Measurements from ENCODE around the gene LHCGR. TPM values are rescaled to one million over a fixed set of nuclear protein-coding genes. Genes with fewer than 3 reads are reported as not detected.

LHCGR gene
- polyA plus RNA-seq, 1 of the 3 experiments (the other 2 are of a cell fraction), result not detected

DNA sequence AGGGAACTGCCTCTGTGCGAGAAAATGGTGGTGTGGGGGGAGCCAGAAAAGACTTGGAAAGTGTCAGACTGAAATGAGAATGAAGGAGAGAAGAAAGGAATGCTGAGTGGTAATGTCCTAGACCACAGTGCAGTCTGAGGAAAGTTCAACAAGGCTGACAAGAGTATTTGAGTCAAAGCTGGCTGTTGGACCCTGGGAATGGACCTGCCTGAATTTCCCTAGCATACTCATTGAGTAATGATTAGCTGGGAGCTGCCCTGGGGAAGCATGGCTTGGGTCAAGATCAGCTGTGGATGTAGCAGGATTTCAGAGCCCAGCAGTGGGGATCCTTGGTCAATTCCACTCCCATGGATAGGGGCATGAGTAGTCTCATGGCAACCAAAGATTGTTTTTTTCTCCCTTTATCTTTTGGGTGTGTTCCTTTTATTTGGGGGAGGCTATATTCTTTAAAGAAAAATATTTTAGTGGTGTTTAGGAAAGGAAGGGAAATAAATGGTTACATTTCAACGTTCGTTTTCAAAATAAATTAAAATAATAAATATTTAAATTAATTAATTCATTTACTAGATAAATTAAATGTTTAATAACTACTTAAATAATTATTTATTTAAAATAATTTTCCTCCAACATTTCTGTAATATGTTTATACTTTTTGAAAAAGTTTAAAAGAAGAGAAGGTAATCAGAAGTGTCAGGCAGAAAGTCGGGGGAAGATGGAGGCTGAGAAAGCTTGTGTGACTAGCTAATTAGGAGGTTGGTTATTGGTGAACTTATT is 15.9 kb upstream of the LHCGR start:
- no peak for TF ChIP-seq CHD2 (IDR thresholded peaks at IDR 0.05; ENCODE audit: low read length, partially characterized antibody)
- no peak for TF ChIP-seq GABPA (IDR thresholded peaks at IDR 0.05; ENCODE audit: low read depth)
- TF ChIP-seq, protein P1, sequence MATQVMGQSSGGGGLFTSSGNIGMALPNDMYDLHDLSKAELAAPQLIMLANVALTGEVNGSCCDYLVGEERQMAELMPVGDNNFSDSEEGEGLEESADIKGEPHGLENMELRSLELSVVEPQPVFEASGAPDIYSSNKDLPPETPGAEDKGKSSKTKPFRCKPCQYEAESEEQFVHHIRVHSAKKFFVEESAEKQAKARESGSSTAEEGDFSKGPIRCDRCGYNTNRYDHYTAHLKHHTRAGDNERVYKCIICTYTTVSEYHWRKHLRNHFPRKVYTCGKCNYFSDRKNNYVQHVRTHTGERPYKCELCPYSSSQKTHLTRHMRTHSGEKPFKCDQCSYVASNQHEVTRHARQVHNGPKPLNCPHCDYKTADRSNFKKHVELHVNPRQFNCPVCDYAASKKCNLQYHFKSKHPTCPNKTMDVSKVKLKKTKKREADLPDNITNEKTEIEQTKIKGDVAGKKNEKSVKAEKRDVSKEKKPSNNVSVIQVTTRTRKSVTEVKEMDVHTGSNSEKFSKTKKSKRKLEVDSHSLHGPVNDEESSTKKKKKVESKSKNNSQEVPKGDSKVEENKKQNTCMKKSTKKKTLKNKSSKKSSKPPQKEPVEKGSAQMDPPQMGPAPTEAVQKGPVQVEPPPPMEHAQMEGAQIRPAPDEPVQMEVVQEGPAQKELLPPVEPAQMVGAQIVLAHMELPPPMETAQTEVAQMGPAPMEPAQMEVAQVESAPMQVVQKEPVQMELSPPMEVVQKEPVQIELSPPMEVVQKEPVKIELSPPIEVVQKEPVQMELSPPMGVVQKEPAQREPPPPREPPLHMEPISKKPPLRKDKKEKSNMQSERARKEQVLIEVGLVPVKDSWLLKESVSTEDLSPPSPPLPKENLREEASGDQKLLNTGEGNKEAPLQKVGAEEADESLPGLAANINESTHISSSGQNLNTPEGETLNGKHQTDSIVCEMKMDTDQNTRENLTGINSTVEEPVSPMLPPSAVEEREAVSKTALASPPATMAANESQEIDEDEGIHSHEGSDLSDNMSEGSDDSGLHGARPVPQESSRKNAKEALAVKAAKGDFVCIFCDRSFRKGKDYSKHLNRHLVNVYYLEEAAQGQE (IDR thresholded peaks at IDR 0.05; ENCODE audit: low read depth, low read length), result no peak
- no peak for TF ChIP-seq FOSL2 (IDR thresholded peaks at IDR 0.05; ENCODE audit: borderline replicate concordance, low read depth)
- no peak for TF ChIP-seq NFIC (IDR thresholded peaks at IDR 0.05; ENCODE audit: borderline replicate concordance)
- TF ChIP-seq, protein P2, sequence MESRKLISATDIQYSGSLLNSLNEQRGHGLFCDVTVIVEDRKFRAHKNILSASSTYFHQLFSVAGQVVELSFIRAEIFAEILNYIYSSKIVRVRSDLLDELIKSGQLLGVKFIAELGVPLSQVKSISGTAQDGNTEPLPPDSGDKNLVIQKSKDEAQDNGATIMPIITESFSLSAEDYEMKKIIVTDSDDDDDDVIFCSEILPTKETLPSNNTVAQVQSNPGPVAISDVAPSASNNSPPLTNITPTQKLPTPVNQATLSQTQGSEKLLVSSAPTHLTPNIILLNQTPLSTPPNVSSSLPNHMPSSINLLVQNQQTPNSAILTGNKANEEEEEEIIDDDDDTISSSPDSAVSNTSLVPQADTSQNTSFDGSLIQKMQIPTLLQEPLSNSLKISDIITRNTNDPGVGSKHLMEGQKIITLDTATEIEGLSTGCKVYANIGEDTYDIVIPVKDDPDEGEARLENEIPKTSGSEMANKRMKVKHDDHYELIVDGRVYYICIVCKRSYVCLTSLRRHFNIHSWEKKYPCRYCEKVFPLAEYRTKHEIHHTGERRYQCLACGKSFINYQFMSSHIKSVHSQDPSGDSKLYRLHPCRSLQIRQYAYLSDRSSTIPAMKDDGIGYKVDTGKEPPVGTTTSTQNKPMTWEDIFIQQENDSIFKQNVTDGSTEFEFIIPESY (IDR thresholded peaks at IDR 0.05; ENCODE audit: borderline replicate concordance, low read depth), result no peak
- no peak for TF ChIP-seq GATA2 (CRISPR knock-in tag; IDR thresholded peaks at IDR 0.05)
- TF ChIP-seq NRF1 (IDR thresholded peaks at IDR 0.05; ENCODE audit: low read depth, low read length), result no peak
- no peak for TF ChIP-seq RXRA (IDR thresholded peaks at IDR 0.05; ENCODE audit: borderline replicate concordance, low read depth)
- no peak for TF ChIP-seq JUND (IDR thresholded peaks at IDR 0.05)
- TF ChIP-seq YY1 (IDR thresholded peaks at IDR 0.05; ENCODE audit: low read depth), result no peak
- TF ChIP-seq MEF2A (IDR thresholded peaks at IDR 0.05; ENCODE audit: borderline replicate concordance, low read depth), result no peak
- TF ChIP-seq, protein P3, sequence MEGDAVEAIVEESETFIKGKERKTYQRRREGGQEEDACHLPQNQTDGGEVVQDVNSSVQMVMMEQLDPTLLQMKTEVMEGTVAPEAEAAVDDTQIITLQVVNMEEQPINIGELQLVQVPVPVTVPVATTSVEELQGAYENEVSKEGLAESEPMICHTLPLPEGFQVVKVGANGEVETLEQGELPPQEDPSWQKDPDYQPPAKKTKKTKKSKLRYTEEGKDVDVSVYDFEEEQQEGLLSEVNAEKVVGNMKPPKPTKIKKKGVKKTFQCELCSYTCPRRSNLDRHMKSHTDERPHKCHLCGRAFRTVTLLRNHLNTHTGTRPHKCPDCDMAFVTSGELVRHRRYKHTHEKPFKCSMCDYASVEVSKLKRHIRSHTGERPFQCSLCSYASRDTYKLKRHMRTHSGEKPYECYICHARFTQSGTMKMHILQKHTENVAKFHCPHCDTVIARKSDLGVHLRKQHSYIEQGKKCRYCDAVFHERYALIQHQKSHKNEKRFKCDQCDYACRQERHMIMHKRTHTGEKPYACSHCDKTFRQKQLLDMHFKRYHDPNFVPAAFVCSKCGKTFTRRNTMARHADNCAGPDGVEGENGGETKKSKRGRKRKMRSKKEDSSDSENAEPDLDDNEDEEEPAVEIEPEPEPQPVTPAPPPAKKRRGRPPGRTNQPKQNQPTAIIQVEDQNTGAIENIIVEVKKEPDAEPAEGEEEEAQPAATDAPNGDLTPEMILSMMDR (IDR thresholded peaks at IDR 0.05), result no peak
- TF ChIP-seq FOXM1 (IDR thresholded peaks at IDR 0.05; ENCODE audit: low read depth), result no peak
- no peak for TF ChIP-seq EZH2phosphoT487 (IDR thresholded peaks at IDR 0.05; ENCODE audit: borderline replicate concordance, low read depth)
- TF ChIP-seq MXI1 (IDR thresholded peaks at IDR 0.05; ENCODE audit: low read depth, low read length), result no peak
- no peak for TF ChIP-seq POLR2AphosphoS5 (IDR thresholded peaks at IDR 0.05; ENCODE audit: low read depth, low read length)
- TF ChIP-seq EP300 (IDR thresholded peaks at IDR 0.05; ENCODE audit: borderline replicate concordance in 1 of 2, low read depth in 1 of 2, low read length in 1 of 2), result no peak
- TF ChIP-seq, protein P4, sequence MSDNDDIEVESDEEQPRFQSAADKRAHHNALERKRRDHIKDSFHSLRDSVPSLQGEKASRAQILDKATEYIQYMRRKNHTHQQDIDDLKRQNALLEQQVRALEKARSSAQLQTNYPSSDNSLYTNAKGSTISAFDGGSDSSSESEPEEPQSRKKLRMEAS (IDR thresholded peaks at IDR 0.05; ENCODE audit: low read depth), result no peak
- TF ChIP-seq RAD21 (IDR thresholded peaks at IDR 0.05; ENCODE audit: low read length), result no peak
- Histone ChIP-seq H2AFZ (ENCODE audit: low read depth) (no peak overlapping the region), H3K4me2 (no peak overlapping the region), H3K9me2 (no peaks in the 10 kb centered on the region), H3K9me3 (no peaks in the 10 kb centered on the region), H3K36me3 (replicated peaks in 1 of 2; ENCODE audit: control insufficient read depth in 1 of 2, insufficient read depth in 2 of 2, low read length in 1 of 2) (no peaks in the 10 kb centered on the region), H3K27ac (ENCODE audit: low read depth in 2 of 2, low read length in 1 of 2) (no peak overlapping the region), H3F3A (replicated peaks; ENCODE audit: insufficient read depth) (no peaks in the 10 kb centered on the region), H3K79me2 (ENCODE audit: insufficient read depth) (no peaks in the 10 kb centered on the region), H3K27me3 (ENCODE audit: insufficient read depth) (no peaks in the 10 kb centered on the region), H4K20me1 (ENCODE audit: insufficient read depth) (no peaks in the 10 kb centered on the region), H3K9ac (no peak overlapping the region), H3K4me1 (ENCODE audit: control insufficient read depth in 1 of 2, insufficient read depth in 2 of 2, low read depth in 1 of 2, low read length in 1 of 2) (peaks cover 0 to 7% of the 10 kb centered on the region in 2 experiments; a peak in 1 of 4 replicates), H3K4me3 (ENCODE audit: low read depth in 2 of 2, low read length in 1 of 2) (no peak overlapping the region)
- DNase-seq, result no peak
- 33% methylated on average over 4 of the region's 4 CpGs for WGBS (ENCODE audit: low lambda C conversion rate)
- ChIA-PET CTCF (no interaction called here), POLR2A (no interaction called here)
